ENCODE measurements around the gene WIF1.

Gene WIF1

DNA sequence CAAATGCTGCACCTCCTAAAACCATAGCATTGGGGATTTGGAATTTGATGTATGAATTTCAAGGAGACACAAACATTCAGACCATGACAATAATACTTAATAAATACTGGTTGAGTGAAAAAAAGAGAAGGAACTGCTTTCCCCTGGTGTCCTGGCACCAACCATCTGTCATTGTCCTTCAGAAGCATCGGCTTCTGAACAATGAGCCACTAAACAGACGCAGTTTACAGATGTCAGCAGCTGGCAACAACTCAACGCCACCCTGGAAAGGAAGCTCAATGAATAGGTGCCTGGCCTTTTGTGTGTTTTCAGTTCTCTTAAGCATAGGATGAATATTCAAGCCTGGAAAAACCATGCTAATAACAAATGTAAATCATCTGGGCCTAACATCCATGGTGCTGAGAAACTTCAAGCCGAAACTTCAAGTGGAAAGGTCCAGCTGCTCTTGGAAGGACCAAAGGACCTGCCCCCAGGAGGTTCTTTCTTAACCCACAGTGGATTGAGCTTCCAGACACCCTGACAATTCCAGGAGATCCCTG is 101.3 kb downstream of the WIF1 start:
- no peak for DNase-seq

DNA sequence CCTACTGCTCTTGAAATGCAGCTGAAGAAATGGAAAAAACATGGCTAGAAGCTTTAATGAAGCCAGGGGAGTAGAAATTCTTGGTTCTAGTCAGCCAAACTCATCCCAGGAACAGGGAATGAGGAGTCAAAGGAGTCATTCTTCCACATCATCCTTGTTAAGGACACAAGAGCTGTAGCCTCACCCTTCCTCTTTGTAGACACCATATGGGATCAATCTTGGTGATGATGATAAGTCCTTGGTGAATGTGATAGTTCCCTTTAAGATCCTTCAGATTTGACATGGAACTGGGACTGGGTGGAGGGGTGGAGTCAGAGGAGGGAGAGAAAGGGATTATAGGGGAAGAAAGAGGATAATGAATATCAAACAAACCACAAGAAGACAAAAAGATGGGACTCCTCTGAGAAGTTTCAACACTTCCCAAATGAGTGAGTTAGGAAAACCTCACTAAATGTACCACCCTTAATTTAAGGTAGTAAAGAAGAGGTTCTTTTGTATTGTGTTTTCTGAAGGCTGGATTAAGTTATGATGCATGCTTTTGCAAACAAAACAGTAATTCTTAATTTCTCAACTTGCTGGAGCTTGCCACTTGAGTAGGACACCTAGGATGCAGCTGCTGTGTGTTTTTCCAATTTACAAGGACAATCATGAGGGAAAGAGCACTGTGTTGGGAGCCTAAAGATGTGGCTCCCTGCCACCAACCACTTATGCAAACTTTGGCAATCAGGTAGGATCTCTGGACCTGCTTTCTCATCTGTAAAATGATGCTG is 104.0 kb downstream of the WIF1 start:
- no peak for DNase-seq

DNA sequence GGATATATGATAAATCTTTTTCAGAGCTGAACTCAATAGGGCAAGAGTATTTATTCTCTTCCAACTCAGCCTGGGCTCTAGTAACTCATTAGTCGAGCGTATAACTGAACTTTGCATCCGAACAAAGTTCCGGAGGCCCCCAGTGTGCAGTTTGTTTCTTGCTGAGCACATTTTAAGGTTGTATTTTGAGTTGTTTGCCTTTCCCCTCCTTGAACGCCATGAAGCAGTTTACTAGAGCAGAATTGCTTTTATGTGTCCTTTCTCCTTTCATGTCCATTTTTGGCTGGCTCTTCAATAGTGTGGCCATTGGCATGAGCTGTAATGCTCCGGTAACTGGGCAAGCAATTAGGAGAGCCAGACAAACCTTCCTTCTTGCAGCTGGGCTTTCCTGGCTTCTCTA is 105.3 kb downstream of the WIF1 start:
- no peak for DNase-seq

DNA sequence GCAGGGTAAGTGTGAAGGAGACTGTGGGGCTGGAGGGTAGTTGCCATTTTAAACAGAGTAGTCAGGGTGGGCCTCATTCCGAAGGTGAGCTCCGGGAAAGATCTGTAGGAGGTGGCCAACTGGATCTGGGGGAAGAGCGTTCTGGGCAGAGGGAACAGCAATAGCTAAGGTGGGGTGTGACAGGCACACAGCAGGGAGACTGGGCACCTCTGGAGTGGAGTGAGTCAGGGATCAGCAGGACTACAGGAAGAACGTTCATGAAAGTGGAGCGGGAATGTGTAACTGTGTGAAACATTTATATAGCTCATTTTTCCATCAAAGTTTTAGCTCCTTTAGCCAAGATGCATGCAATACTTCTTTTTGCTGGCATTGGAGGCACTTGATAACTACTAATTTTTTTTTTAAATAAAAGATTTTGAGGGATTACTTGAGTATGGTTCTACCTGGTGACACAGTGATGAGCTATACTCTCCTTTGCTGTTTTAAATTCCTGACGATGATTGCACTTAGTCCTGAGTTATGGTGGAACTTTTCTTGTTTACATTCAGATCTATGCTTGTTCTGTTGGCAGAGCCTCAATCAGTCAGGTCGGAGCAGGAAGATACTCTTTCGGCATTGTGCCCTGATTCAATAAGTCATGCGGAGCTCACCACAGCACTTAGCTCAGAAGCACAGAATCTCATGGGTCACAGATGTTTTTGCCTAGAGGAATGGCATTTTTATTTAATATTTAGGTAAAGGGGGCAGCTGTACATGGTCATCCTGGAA is 106.4 kb downstream of the WIF1 start:
- DNase-seq, result no peak

DNA sequence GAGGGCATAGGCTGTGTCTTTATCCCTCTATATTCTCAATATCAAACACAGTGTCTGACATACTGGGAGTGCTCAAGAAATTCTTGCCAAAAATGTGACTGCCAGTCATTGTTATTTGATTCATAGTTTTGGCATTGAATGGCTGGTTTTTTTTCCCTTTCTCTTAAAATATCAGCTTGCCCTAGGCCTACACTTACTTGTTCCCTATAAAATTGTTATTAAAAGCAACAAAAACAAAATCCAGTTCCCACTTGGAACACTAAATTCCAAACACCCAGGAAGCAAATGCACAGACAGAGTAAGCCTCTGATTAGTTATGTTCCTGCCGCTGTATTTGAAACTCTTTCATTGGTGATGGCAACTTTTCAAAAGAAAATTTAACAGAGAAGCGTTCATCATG is 110.7 kb downstream of the WIF1 start:
- DNase-seq, result no peak

DNA sequence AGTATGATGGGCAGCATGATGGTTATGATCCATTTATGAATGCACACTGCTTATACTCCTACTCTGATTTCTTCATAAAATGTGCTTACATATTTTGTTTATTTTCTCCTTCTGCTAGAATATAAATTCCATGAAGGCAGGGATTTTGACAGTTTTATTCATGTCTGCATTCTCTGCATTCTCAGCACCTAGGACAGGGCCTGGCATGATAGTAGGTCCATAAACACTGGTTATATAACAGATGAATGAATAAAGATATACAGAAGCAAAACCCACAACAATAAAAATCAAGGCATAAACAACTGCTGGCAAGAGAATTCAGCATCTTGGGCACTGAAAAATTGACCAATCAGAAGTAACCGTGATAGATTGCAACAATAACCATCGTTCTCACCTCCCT is 115.4 kb downstream of the WIF1 start:
- DNase-seq, result no peak

DNA sequence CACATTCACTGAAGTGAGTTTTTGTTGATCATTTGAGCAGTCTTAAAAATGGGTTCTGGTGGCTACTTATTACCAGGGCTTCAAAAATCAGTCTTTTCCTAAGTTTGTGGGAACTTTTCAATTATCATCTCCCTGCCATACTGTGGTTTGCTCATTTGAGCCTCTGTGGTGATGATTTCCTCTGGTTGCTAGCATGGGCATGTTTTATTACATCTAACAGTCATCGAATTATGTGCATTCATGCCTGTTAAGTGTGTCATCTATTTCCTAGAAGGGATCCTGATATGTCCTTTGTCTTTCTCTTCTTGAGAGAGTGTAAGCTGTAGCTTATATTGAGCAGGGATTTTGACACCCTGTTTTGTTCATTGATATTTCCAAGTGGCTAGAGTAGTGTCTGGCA is 116.8 kb downstream of the WIF1 start:
- DNase-seq, result no peak

Measured in CD4-positive, alpha-beta T cell treated with Interleukin-4 for 1 hour (primary cell).